Mucosa of descending colon (tissue), 3 donors: ENCODE measurements around the gene GJA9. TPM values are rescaled to one million over a fixed set of nuclear protein-coding genes. Genes with fewer than 3 reads are reported as not detected.
A peak's percentile ranks its signal among the peaks of the same experiment; 100 is the strongest.
"Not testable (repeated sequence)": the region's sequence is repeated elsewhere in the genome, so short reads cannot be mapped to it uniquely, and the experiment has no call there.

Experiments
- ATAC-seq: fragments of 200-7000 bp; cut with Tn5 transposase; one replicate; pipeline ENCODE4 v1.9.1; 2020; ENCODE audit warnings: mild to moderate bottlenecking, moderate library complexity
- DNase-seq, 3 donors: peaks; one replicate each; pipeline ENCODE4 v3.0.0-alpha.2; 2020
- H3K36me3 ChIP-seq: fragments of 200-600 bp; one replicate; pipeline ENCODE4 v1.8.0; 2021; ENCODE audit warnings: low read depth, mild to moderate bottlenecking
- H3K4me1 ChIP-seq: fragments of 200-600 bp; one replicate; pipeline ENCODE4 v1.8.0; 2021; ENCODE audit warnings: low read depth, mild to moderate bottlenecking
- H3K4me3 ChIP-seq: fragments of 200-600 bp; one replicate; pipeline ENCODE4 v1.8.0; 2021; ENCODE audit warnings: mild to moderate bottlenecking
- H3K9me3 ChIP-seq: fragments of 200-600 bp; one replicate; pipeline ENCODE4 v1.8.0; 2021; ENCODE audit warnings: mild to moderate bottlenecking
- CTCF ChIP-seq: fragments of 200-600 bp; IDR thresholded peaks from one replicate; pipeline ENCODE4 v1.8.0; 2022; ENCODE audit warnings: antibody characterized with exemption, mild to moderate bottlenecking
- intact Hi-C, 2 donors: fragments of 100-400 bp; cut with DNase I in 1 of 2; cut with micrococcal nuclease in 1 of 2; formaldehyde crosslinking; loops; one replicate each; pipeline versions ENCODE4 v1.11.0 to v1.11.1; 2022; cut with DNase I, micrococcal nuclease
- total RNA-seq, 3 donors: library from RNA; stranded (reverse); fragmentation: NEBNext Ultra II Directional in 2 of 3; extraction: Animal tissue kit (Norgen Biotek cat#: 25700) in 2 of 3; gene quantifications; one replicate each; pipeline versions ENCODE4 v1.2.1 to v1.2.4, GENCODE V29; 2021 to 2023
- donor health status: DM: no; HTN: no; CAD: no; lungs with moderate emphysema.
- donor health status: DM: no; HTN: no; CAD: no.
- donor health status: DM: no; HTN: yes; CAD: no.

Gene GJA9
- total RNA-seq, 3 donors from 2014 or later: 0.65 to 2.7 (median 1.2) TPM

GRCh38 chr1:38846210-38846609, 35.2 kb downstream of the GJA9 start:
- intact Hi-C loops: no loop called here
- DNase-seq (no peak), ATAC-seq (no peak)
- no peaks in the 10 kb centered on the region for H3K4me1 ChIP-seq
- no peaks in the 10 kb centered on the region for H3K9me3 ChIP-seq
- H3K36me3 ChIP-seq: peaks cover 4% of the 10 kb centered on the region
- no peak overlapping the region for H3K4me3 ChIP-seq
- no peak for TF ChIP-seq CTCF

GRCh38 chr1:38845088-38845487, 36.3 kb downstream of the GJA9 start:
- H3K36me3 ChIP-seq, H3K4me3 ChIP-seq, H3K4me1 ChIP-seq, H3K9me3 ChIP-seq, intact Hi-C loops, DNase-seq, ATAC-seq: not testable (repeated sequence)

GRCh38 chr1:38840281-38840680, 41.1 kb downstream of the GJA9 start:
- Histone ChIP-seq H3K36me3 (no peaks in the 10 kb centered on the region), H3K4me3 (no peak overlapping the region), H3K4me1 (no peaks in the 10 kb centered on the region), H3K9me3 (no peaks in the 10 kb centered on the region)
- no peak for TF ChIP-seq CTCF
- intact Hi-C loops: no loop called here
- DNase-seq: no peak
- no peak for ATAC-seq

- no peak for TF ChIP-seq CTCF
These were observed 42.0 kb downstream of the GJA9 start for GRCh38 chr1:38839363-38839762.

GRCh38 chr1:38836316-38836715, 45.1 kb downstream of the GJA9 start:
- H3K9me3 ChIP-seq, ATAC-seq, H3K4me3 ChIP-seq, DNase-seq, H3K36me3 ChIP-seq, H3K4me1 ChIP-seq: not testable (repeated sequence)
- intact Hi-C loops: loop anchor here in 1 of 2 donors (10.0 kb wide), 1 partner anchor 792 kb away; the partner anchor contains the start of gene POU3F1

More at GRCh38 chr1:38839363-38839762, 42.0 kb downstream of the GJA9 start:
- Histone ChIP-seq H3K4me1 (no peaks in the 10 kb centered on the region), H3K9me3 (no peaks in the 10 kb centered on the region), H3K36me3 (no peaks in the 10 kb centered on the region), H3K4me3 (no peak overlapping the region)
- ATAC-seq (no peak), DNase-seq (no peak)
- intact Hi-C loops: loop anchor here in 1 of 2 donors (10.0 kb wide), 1 partner anchor 795 kb away; the partner anchor contains the start of gene POU3F1

GRCh38 chr1:38834937-38835827, 46.2 kb downstream of the GJA9 start:
- intact Hi-C loops: loop anchor here in 1 of 2 donors (10.0 kb wide), 1 partner anchor 790 kb away; the partner anchor contains the start of gene POU3F1
- H3K9me3 ChIP-seq: no peaks in the 10 kb centered on the region
- DNase-seq (peak in 1 of 3 donors; percentile 83), ATAC-seq (peak; percentile 95)
- H3K4me3 ChIP-seq: no peak overlapping the region
- no peaks in the 10 kb centered on the region for H3K36me3 ChIP-seq
- H3K4me1 ChIP-seq: no peaks in the 10 kb centered on the region
- peak; percentile 39 for TF ChIP-seq CTCF
